Astrocyte (in vitro differentiated cells and primary cell): Measurements from ENCODE around the gene KSR2.

Experiments
- EZH2 ChIP-seq: IDR thresholded peaks from 2 replicates; pipeline ENCODE4 v1.6.1; 2012; ENCODE audit warnings: mild to moderate bottlenecking, low read length, inconsistent platforms; ENCODE audit not compliant: insufficient read depth
- TF ChIP-seq, protein P1 (sequence below): IDR thresholded peaks from 2 replicates; pipeline ENCODE4 v1.5.1; 2011; ENCODE audit warnings: low read depth, mild to moderate bottlenecking, inconsistent platforms, low read length, moderate library complexity; ENCODE audit not compliant: insufficient read depth

GRCh38 chr12:117527479-117527855 is 441.3 kb downstream of the KSR2 start:
- TF ChIP-seq, protein P1, sequence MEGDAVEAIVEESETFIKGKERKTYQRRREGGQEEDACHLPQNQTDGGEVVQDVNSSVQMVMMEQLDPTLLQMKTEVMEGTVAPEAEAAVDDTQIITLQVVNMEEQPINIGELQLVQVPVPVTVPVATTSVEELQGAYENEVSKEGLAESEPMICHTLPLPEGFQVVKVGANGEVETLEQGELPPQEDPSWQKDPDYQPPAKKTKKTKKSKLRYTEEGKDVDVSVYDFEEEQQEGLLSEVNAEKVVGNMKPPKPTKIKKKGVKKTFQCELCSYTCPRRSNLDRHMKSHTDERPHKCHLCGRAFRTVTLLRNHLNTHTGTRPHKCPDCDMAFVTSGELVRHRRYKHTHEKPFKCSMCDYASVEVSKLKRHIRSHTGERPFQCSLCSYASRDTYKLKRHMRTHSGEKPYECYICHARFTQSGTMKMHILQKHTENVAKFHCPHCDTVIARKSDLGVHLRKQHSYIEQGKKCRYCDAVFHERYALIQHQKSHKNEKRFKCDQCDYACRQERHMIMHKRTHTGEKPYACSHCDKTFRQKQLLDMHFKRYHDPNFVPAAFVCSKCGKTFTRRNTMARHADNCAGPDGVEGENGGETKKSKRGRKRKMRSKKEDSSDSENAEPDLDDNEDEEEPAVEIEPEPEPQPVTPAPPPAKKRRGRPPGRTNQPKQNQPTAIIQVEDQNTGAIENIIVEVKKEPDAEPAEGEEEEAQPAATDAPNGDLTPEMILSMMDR: no peak
- TF ChIP-seq EZH2: no peak
